ENCODE results near the gene COL6A5.

Gene COL6A5

DNA sequence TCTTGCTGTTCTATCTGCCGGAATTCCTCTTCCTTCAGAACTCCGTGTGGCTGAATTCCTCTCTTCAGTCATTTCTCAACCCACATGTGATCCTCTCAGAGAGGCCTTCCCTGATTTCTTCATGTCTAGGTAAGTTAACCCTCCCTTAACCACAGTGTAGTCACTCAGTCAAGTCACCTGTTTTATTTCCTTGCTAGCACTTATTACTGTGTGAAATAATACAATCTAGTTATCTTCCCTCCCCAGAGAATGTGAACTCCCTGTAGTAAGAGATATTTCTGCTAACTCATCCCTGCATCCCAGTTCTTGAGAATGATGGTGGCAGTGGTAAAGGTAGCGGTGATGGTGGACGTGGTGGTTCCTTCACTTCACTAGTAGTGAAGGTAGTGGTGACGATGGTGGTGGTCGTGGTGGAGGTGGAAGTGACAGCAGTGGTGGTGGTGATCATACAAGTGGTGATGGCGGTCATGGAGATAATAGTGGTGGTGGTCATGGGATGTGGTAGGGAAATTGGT is 33.3 kb downstream of the COL6A5 start:
- H3K27ac ChIP-seq (ENCODE audit: low read depth, low read length): no peak overlapping the region
- H3K27me3 ChIP-seq (ENCODE audit: low read length): no peaks in the 10 kb centered on the region
- H3K79me2 ChIP-seq (ENCODE audit: insufficient read depth, low read length): no peaks in the 10 kb centered on the region
- no peak overlapping the region for H3K4me2 ChIP-seq (ENCODE audit: low read depth, low read length, poor library complexity, severe bottlenecking)
- no peak for TF ChIP-seq EZH2phosphoT487 (conservative IDR thresholded peaks at IDR 0.05; ENCODE audit: low read length)
- TF ChIP-seq, protein P1, sequence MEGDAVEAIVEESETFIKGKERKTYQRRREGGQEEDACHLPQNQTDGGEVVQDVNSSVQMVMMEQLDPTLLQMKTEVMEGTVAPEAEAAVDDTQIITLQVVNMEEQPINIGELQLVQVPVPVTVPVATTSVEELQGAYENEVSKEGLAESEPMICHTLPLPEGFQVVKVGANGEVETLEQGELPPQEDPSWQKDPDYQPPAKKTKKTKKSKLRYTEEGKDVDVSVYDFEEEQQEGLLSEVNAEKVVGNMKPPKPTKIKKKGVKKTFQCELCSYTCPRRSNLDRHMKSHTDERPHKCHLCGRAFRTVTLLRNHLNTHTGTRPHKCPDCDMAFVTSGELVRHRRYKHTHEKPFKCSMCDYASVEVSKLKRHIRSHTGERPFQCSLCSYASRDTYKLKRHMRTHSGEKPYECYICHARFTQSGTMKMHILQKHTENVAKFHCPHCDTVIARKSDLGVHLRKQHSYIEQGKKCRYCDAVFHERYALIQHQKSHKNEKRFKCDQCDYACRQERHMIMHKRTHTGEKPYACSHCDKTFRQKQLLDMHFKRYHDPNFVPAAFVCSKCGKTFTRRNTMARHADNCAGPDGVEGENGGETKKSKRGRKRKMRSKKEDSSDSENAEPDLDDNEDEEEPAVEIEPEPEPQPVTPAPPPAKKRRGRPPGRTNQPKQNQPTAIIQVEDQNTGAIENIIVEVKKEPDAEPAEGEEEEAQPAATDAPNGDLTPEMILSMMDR (IDR thresholded peaks at IDR 0.05; ENCODE audit: insufficient read depth, low read length, poor library complexity, severe bottlenecking): no peak
- H3K9me2 ChIP-seq (replicated peaks; ENCODE audit: insufficient read depth, low read length): no peaks in the 10 kb centered on the region
- H3K9me3 ChIP-seq (ENCODE audit: insufficient read depth, low read length): no peaks in the 10 kb centered on the region
- H3K9ac ChIP-seq (ENCODE audit: low read length): no peak overlapping the region
- no peak overlapping the region for H3K4me3 ChIP-seq (ENCODE audit: insufficient read depth, low read length, poor library complexity, severe bottlenecking)
- H4K20me1 ChIP-seq (ENCODE audit: low read depth, low read length): no peaks in the 10 kb centered on the region
- H3K36me3 ChIP-seq (ENCODE audit: low read length): no peaks in the 10 kb centered on the region
- H3F3A ChIP-seq (ENCODE audit: insufficient read depth): no peaks in the 10 kb centered on the region
- H2AFZ ChIP-seq (ENCODE audit: low read depth, low read length, severe bottlenecking): no peak overlapping the region

DNA sequence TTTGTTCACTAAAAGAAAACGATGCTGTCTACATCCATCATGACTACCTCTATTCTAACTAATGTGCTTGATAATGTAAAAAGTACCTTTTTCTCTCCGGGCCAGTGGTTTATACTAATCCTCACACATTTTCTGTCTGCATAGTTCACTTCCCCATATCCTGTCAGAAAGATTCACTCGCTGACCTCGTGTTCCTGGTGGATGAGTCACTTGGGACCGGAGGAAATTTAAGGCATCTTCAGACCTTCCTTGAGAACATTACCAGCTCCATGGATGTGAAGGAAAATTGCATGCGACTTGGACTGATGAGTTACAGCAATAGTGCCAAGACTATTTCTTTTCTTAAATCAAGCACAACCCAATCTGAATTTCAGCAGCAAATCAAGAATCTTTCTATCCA is 33.8 kb downstream of the COL6A5 start:
- H4K20me1 ChIP-seq (ENCODE audit: low read depth, low read length): no peaks in the 10 kb centered on the region
- no peaks in the 10 kb centered on the region for H3K79me2 ChIP-seq (ENCODE audit: insufficient read depth, low read length)
- no peaks in the 10 kb centered on the region for H3K27me3 ChIP-seq (ENCODE audit: low read length)
- no peaks in the 10 kb centered on the region for H3K9me3 ChIP-seq (ENCODE audit: insufficient read depth, low read length)
- no peak overlapping the region for H3K4me2 ChIP-seq (ENCODE audit: low read depth, low read length, poor library complexity, severe bottlenecking)
- H3K9ac ChIP-seq (ENCODE audit: low read length): no peak overlapping the region
- no peaks in the 10 kb centered on the region for H3K36me3 ChIP-seq (ENCODE audit: low read length)
- no peaks in the 10 kb centered on the region for H3K9me2 ChIP-seq (replicated peaks; ENCODE audit: insufficient read depth, low read length)
- no peak overlapping the region for H3K27ac ChIP-seq (ENCODE audit: low read depth, low read length)
- no peaks in the 10 kb centered on the region for H3F3A ChIP-seq (ENCODE audit: insufficient read depth)
- TF ChIP-seq, protein P1 (IDR thresholded peaks at IDR 0.05; ENCODE audit: insufficient read depth, low read length, poor library complexity, severe bottlenecking): no peak
- no peak for TF ChIP-seq EZH2phosphoT487 (conservative IDR thresholded peaks at IDR 0.05; ENCODE audit: low read length)
- H2AFZ ChIP-seq (ENCODE audit: low read depth, low read length, severe bottlenecking): no peak overlapping the region
- no peak overlapping the region for H3K4me3 ChIP-seq (ENCODE audit: insufficient read depth, low read length, poor library complexity, severe bottlenecking)

DNA sequence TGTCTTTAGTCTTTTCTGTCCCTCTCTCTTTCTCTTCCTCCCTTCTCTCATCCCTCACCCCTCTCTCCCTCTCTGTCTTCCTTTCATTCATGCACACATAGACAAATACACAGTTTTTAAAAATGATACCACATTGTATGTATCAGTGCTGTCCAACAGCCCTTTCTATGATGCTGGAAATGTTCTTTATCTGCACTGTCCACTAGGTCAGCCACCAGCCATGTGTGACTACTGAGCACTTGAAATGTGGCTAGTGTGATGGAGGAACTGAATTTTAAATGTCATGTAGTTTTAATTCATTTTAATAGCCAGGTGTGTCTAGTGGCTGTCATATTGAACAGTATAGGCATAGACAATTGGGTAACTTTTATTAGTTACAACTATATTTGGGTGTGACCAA is 34.9 kb downstream of the COL6A5 start:
- H4K20me1 ChIP-seq (ENCODE audit: low read depth, low read length): no peaks in the 10 kb centered on the region
- H3F3A ChIP-seq (ENCODE audit: insufficient read depth): no peaks in the 10 kb centered on the region
- no peaks in the 10 kb centered on the region for H3K79me2 ChIP-seq (ENCODE audit: insufficient read depth, low read length)
- H3K9ac ChIP-seq (ENCODE audit: low read length): no peak overlapping the region
- no peaks in the 10 kb centered on the region for H3K9me2 ChIP-seq (replicated peaks; ENCODE audit: insufficient read depth, low read length)
- H3K27me3 ChIP-seq (ENCODE audit: low read length): no peaks in the 10 kb centered on the region
- no peak overlapping the region for H3K27ac ChIP-seq (ENCODE audit: low read depth, low read length)
- no peaks in the 10 kb centered on the region for H3K9me3 ChIP-seq (ENCODE audit: insufficient read depth, low read length)
- no peak overlapping the region for H3K4me2 ChIP-seq (ENCODE audit: low read depth, low read length, poor library complexity, severe bottlenecking)
- H3K36me3 ChIP-seq (ENCODE audit: low read length): no peaks in the 10 kb centered on the region
- H3K4me3 ChIP-seq (ENCODE audit: insufficient read depth, low read length, poor library complexity, severe bottlenecking): no peak overlapping the region
- H2AFZ ChIP-seq (ENCODE audit: low read depth, low read length, severe bottlenecking): no peak overlapping the region
- no peak for TF ChIP-seq EZH2phosphoT487 (conservative IDR thresholded peaks at IDR 0.05; ENCODE audit: low read length)
- TF ChIP-seq, protein P1 (IDR thresholded peaks at IDR 0.05; ENCODE audit: insufficient read depth, low read length, poor library complexity, severe bottlenecking): no peak
